ENCODE results near the gene LRRC4C.

Gene LRRC4C

GRCh38 chr11:40132912-40133311 is 1326.5 kb downstream of the LRRC4C start:
- no peak for DNase-seq (ENCODE audit: low read depth in 1 of 2, low spot score in 1 of 2)

- no peak for DNase-seq (ENCODE audit: low read depth in 1 of 2, low spot score in 1 of 2)
These were observed 1329.0 kb downstream of the LRRC4C start for GRCh38 chr11:40130427-40130826.

GRCh38 chr11:40129266-40129665 is 1330.2 kb downstream of the LRRC4C start:
- no peak for DNase-seq (ENCODE audit: low read depth in 1 of 2, low spot score in 1 of 2)

GRCh38 chr11:40125054-40125453 is 1334.4 kb downstream of the LRRC4C start:
- DNase-seq (ENCODE audit: low read depth in 1 of 2, low spot score in 1 of 2) = no peak

DNA sequence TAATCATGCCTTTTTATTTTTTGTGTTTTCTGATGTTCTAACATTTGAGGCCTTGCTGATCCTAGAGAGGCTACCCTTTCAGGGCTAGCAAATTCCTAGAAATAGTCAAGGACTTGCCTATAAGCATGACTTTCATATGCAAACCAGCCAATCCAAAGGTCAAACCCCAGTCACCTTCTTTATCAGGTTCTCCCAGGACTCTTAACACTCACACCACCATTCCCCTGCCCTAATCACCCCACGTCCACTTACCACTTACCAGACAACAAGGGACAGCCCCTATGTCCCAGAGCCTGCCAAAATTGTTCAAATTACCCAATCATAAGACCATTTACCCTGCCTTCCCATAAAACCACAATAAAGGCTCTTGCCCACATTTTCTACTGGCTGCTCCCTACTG is 1339.8 kb downstream of the LRRC4C start:
- DNase-seq (ENCODE audit: low read depth in 1 of 2, low spot score in 1 of 2) = no peak

DNA sequence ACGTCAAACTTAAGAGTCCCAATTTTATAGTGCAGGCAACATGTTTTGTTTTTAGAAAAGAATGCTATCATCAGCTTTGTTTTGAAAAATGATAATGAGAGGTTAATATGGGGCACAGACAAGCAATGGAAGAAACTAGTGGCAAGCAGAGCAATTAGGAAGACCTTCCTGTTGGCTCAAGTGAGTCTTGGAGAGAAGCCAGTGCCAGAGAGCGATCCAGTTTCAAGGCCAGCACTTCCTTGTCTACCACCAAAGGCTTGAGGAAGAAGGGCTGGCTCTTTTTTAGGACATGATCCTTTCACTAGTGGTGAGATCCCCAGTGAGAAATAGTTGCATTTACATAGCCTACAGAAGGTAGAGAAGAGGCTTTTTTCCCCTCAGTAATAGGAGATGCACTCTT is 1340.7 kb downstream of the LRRC4C start:
- no peak for DNase-seq (ENCODE audit: low read depth in 1 of 2, low spot score in 1 of 2)

DNA sequence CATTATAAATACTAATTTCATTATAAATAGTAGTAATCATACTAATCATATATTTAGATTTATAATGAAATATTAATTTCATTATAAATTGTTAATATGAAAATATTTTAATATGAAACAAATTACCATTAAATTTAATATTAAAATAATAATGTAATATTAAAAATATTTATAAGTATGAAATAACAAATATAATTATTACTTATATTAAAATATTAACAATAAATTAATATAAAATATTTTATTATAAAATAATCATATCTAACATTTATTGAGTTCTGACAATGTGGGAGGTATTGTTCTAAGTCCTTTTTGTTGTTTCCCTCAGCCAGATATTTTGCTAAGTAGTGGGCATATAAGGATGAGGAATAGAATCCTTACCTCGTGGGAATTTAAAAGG is 1341.4 kb downstream of the LRRC4C start:
- no peak for DNase-seq (ENCODE audit: low read depth in 1 of 2, low spot score in 1 of 2)

DNA sequence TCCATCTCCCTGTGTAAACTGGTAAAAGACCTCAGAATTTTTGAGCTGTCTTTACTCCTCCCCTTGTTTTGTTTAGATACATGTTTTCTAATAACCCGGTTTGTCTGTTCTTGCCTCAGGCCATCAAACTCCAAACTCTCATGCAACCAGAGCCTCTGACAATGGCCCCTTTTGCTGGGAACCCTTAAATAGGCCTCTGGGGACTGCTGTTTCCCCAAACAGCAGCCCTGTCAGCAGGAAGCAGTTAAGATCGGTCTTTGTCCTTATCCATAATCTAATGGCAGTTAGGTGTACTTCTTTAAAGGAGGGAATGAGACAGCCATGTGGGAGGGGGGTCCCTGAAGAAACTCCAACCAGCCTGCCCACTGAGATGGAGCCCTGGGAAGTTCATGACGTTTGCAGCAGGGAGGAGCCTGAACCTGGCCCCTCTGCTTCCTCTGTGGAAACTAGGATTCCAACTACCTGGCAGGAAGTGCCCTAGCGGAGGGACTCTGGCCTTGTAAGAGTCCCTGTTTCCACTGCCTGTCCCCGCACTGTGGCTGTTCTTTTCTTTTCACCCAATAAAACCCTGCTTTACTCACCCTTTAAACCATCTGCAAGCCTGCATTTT is 1354.4 kb downstream of the LRRC4C start:
- no peak for DNase-seq (ENCODE audit: low read depth in 1 of 2, low spot score in 1 of 2)

- DNase-seq (ENCODE audit: low read depth in 1 of 2, low spot score in 1 of 2) = no peak
These were observed 1358.7 kb downstream of the LRRC4C start for GRCh38 chr11:40100781-40101180.

- no peak for DNase-seq (ENCODE audit: low read depth in 1 of 2, low spot score in 1 of 2)
These were observed 1359.3 kb downstream of the LRRC4C start for GRCh38 chr11:40100162-40100553.

DNA sequence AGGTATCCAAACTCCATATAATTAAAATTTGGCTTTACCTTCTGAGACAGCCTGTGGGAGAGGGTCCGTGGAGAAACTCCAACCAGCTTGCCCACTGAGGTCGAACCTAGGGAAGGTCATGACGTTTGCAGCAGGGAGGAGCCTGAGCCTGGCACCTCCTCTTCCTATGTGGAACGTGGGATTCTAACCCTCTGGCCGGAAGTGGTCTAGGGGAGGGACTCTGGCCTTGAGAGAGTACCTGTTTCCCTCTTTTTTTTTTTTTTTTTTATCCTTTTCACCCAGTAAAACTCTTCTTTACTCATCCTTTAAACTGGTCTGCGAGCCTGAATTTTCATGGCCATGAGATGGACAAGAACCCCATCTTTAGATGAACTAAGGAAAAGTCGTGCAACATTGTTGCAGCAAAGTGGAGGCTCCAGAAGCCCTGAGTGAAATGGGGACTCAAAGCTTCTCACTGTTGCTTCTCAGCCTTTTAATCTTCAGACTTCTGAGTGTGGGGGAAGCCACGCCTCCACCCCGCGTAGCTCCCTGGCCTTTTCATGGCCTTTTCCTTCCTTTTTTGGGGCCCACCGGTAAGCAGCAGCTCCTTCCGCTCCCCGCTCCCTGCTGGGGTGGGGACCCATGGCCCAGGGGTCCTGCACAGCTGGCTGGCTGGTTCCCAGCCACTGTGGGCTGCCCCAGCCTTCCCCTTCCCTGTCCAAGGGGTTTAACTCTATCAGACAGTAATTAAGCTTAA is 1359.9 kb downstream of the LRRC4C start:
- DNase-seq (ENCODE audit: low read depth in 1 of 2, low spot score in 1 of 2) = no peak

DNA sequence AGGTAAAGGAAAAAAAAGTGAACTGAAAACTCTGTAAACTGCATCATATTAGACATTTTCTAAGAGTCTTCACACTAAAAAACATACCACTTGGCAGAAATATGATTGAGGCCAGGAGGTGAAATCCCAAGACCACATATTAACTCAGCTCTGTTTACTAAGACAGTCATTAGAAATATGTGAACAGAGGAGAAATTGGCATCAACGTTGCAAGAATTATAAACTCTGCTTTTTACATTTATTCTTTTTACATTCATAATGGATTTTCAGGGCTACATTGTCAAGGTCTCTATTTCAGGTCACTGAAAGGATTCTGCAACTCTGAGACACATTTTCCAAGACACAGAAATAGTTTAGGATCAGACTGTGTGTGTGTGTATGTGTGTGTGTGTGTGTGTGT is 1364.0 kb downstream of the LRRC4C start:
- no peak for DNase-seq (ENCODE audit: low read depth in 1 of 2, low spot score in 1 of 2)

DNA sequence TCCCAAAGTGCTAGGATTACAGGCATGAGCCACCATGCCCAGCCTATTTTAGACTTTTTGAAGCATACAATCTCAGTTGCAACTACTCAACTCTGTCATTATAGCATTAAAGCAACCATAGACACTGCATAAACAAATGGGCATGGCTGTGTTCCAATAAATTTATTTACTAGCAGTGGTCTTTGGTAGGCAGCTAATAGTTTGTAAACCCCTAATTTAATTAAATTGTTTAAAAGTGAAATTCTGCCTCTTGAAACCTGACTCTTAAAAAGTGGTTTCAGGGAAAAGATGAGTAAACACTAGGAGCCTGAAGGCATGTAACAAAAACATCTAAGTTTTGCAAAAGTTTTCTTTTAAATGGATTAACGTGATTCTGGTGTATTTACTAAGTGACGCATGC is 1364.5 kb downstream of the LRRC4C start:
- no peak for DNase-seq (ENCODE audit: low read depth in 1 of 2, low spot score in 1 of 2)

DNA sequence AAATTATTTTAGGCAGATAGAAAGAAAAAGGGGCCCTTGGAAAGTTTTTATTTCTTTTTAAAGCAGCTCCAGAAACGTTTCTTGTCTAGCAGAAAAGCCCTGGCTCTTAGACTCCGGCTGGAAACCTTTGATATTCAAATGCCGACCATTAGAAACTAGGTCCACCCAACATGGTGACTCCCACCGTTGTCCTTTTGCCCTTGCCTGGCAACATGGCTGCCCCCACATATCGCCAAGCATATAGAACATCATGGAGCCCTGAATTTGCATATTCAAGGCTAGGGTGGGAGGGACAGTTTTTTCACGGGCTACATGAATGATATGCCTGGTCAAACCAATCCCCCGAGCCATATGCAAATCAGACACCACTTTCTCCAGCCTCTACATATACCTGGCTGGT is 1379.0 kb downstream of the LRRC4C start:
- DNase-seq (ENCODE audit: low read depth in 1 of 2, low spot score in 1 of 2) = no peak

All from activated CD4-positive, alpha-beta T cell treated with anti-CD3 and anti-CD28 coated beads, Interleukin-2, amount 50 U/mL, for 24 hours (primary cell).